DND-41 (cell line): ENCODE results near the gene ARHGEF38.

Experiments used
- ATAC-seq: fragments of 200-7000 bp; cut with Tn5 transposase; 3 replicates; pipeline ENCODE4 v1.9.1; 2021; ENCODE audit warnings: low read depth; ENCODE audit not compliant: insufficient read depth
- DNase-seq: peaks from one replicate; pipeline ENCODE4 v3.0.0-alpha.2; 2020
- H2AFZ ChIP-seq: 2 replicates; pipeline ENCODE4 v1.6.0; 2012; ENCODE audit warnings: low read depth, low read length
- H3K27ac ChIP-seq: 2 replicates; pipeline ENCODE4 v1.5.1; 2012; ENCODE audit warnings: low read length, inconsistent platforms
- H3K27me3 ChIP-seq: fragments of 200-600 bp; sonication (generic); 2 replicates; pipeline ENCODE4 v1.6.0; 2012; ENCODE audit warnings: low read length, mild to moderate bottlenecking, inconsistent platforms; ENCODE audit not compliant: insufficient read depth, poor library complexity
- H3K36me3 ChIP-seq: 2 replicates; pipeline ENCODE4 v1.5.1; 2012; ENCODE audit warnings: low read length, inconsistent platforms; ENCODE audit not compliant: insufficient read depth
- H3K4me1 ChIP-seq: 2 replicates; pipeline ENCODE4 v1.5.1; 2012; ENCODE audit warnings: mild to moderate bottlenecking, low read length; ENCODE audit not compliant: insufficient read depth
- H3K4me2 ChIP-seq: 2 replicates; pipeline ENCODE4 v1.6.0; 2012; ENCODE audit warnings: mild to moderate bottlenecking, moderate library complexity, low read length, inconsistent platforms; ENCODE audit not compliant: insufficient read depth
- H3K4me3 ChIP-seq, 2 experiments: fragments of 200-600 bp in 1 of 2; shearing (Covaris generic) in 1 of 2; 2 replicates each; pipeline ENCODE4 v1.5.1; 2012 to 2016; ENCODE audit warnings: inconsistent platforms in 2 of 2, low read length in 2 of 2, mild to moderate bottlenecking in 2 of 2, low read depth in 1 of 2, moderate library complexity in 1 of 2
- H3K79me2 ChIP-seq: 2 replicates; pipeline ENCODE4 v1.6.0; 2012; ENCODE audit warnings: low read length, inconsistent platforms; ENCODE audit not compliant: insufficient read depth
- H3K9ac ChIP-seq: 2 replicates; pipeline ENCODE4 v1.6.0; 2012; ENCODE audit warnings: low read depth, mild to moderate bottlenecking, inconsistent platforms, low read length, moderate library complexity
- H3K9me3 ChIP-seq: 2 replicates; pipeline ENCODE4 v1.5.1; 2012; ENCODE audit warnings: low read length, moderate library complexity, mild to moderate bottlenecking, inconsistent platforms; ENCODE audit not compliant: insufficient read depth, severe bottlenecking
- H4K20me1 ChIP-seq: 2 replicates; pipeline ENCODE4 v1.6.0; 2012; ENCODE audit warnings: low read length; ENCODE audit not compliant: insufficient read depth
- EZH2 ChIP-seq: IDR thresholded peaks from 3 replicates; pipeline ENCODE4 v1.6.1; 2012; ENCODE audit warnings: borderline replicate concordance, low read depth, mild to moderate bottlenecking, moderate library complexity, low read length, inconsistent platforms; ENCODE audit not compliant: severe bottlenecking
- TF ChIP-seq, protein P1 (sequence below): IDR thresholded peaks from 2 replicates; pipeline ENCODE4 v1.5.1; 2012; ENCODE audit warnings: borderline replicate concordance, low read length, moderate library complexity, mild to moderate bottlenecking; ENCODE audit not compliant: poor library complexity, severe bottlenecking; ENCODE audit errors: extremely low read depth

ARHGEF38 gene

GRCh38 chr4:105710012-105710600 lies 157.7 kb downstream of the ARHGEF38 start:
- H3K4me3 ChIP-seq = peak overlapping the region; percentile 87 to 97; a peak in 3 of 4 replicates
- 0 out of 2 replicates have a peak, but pooled peaks cover under 1% of the 10 kb centered on the region for H3K36me3 ChIP-seq
- H3K9ac ChIP-seq = peak overlapping the region; percentile 76
- no peak overlapping the region for H3K27ac ChIP-seq
- H4K20me1 ChIP-seq = peaks cover 10% of the 10 kb centered on the region; the same call in 1 of the 2 replicates
- H3K27me3 ChIP-seq = no peaks in the 10 kb centered on the region
- no peak for TF ChIP-seq EZH2
- TF ChIP-seq, protein P1, sequence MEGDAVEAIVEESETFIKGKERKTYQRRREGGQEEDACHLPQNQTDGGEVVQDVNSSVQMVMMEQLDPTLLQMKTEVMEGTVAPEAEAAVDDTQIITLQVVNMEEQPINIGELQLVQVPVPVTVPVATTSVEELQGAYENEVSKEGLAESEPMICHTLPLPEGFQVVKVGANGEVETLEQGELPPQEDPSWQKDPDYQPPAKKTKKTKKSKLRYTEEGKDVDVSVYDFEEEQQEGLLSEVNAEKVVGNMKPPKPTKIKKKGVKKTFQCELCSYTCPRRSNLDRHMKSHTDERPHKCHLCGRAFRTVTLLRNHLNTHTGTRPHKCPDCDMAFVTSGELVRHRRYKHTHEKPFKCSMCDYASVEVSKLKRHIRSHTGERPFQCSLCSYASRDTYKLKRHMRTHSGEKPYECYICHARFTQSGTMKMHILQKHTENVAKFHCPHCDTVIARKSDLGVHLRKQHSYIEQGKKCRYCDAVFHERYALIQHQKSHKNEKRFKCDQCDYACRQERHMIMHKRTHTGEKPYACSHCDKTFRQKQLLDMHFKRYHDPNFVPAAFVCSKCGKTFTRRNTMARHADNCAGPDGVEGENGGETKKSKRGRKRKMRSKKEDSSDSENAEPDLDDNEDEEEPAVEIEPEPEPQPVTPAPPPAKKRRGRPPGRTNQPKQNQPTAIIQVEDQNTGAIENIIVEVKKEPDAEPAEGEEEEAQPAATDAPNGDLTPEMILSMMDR = no peak
- H3K4me1 ChIP-seq = peaks cover 39% of the 10 kb centered on the region
- ATAC-seq (no peak), DNase-seq (no peak)
- H3K79me2 ChIP-seq = peaks cover 85% of the 10 kb centered on the region
- H3K4me2 ChIP-seq = peak overlapping the region; percentile 94
- no peaks in the 10 kb centered on the region for H3K9me3 ChIP-seq
- no peak overlapping the region for H2AFZ ChIP-seq

DNA sequence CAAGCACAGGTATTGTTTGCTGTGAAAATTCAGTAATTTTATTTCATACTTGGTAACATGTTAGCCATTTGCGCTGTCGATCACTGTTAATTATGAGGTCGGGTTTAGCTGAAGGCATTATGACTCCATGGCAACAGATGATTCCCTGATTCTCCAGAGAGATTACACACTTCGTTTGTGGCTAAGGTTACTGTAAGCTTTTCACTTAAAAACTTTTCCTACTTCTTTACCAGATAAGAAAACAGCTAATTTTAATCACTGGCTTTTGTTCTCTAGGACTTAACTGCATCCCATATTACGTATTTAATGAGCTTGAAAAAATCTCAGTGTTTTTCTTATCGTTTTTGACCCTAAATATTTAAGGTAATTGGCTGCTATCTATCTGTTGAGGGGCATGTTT lies 158.3 kb downstream of the ARHGEF38 start:
- peaks cover 10% of the 10 kb centered on the region; the same call in 1 of the 2 replicates for H4K20me1 ChIP-seq
- peaks cover 39% of the 10 kb centered on the region for H3K4me1 ChIP-seq
- ATAC-seq = no peak
- DNase-seq = no peak
- H3K79me2 ChIP-seq = peaks cover 80% of the 10 kb centered on the region
- no peak overlapping the region for H3K9ac ChIP-seq
- H3K27ac ChIP-seq = no peak overlapping the region
- no peak overlapping the region for H3K4me3 ChIP-seq
- no peaks in the 10 kb centered on the region for H3K27me3 ChIP-seq
- H3K9me3 ChIP-seq = no peaks in the 10 kb centered on the region
- H3K36me3 ChIP-seq = no peaks in the 10 kb centered on the region
- H2AFZ ChIP-seq = no peak overlapping the region
- peak overlapping the region; percentile 94 for H3K4me2 ChIP-seq
- no peak for TF ChIP-seq EZH2
- TF ChIP-seq, protein P1 = no peak

DNA sequence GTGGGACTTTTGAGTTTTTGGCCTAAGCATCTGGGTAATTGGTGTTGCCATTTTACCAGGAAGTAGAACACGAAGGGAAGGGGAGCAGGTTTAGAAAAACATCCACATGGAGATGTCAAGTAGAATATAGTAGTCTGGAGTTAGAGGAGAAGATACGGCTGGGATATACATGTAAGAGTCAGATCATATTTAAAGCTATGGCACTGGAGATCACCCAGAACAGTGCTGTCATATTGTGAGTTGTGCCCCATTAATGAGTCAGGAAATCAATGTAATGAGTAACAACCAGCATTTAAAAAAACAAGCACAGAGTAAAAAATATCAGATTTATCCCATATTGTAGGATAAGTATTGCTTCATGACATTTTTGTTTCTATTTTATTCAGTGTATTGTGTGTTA lies 160.3 kb downstream of the ARHGEF38 start:
- Histone ChIP-seq H3K36me3 (no peaks in the 10 kb centered on the region), H3K4me1 (peaks cover 22% of the 10 kb centered on the region), H3K27ac (no peak overlapping the region), H3K9ac (no peak overlapping the region), H3K27me3 (no peaks in the 10 kb centered on the region), H3K4me2 (no peak overlapping the region), H4K20me1 (peaks cover 15% of the 10 kb centered on the region; the same call in 1 of the 2 replicates), H3K9me3 (no peaks in the 10 kb centered on the region), H3K79me2 (peaks cover 72% of the 10 kb centered on the region), H2AFZ (no peak overlapping the region), H3K4me3 (no peak overlapping the region)
- no peak for DNase-seq
- ATAC-seq = no peak
- TF ChIP-seq, protein P1 = no peak
- TF ChIP-seq EZH2 = no peak
